H1 (cell line): ENCODE measurements around the gene TNFAIP2. TPM values are rescaled to one million over a fixed set of nuclear protein-coding genes. Genes with fewer than 3 reads are reported as not detected.

Source experiments
- ASH2L ChIP-seq: fragments of 200-600, 300-600 bp; sonication (generic); IDR thresholded peaks from one replicate; pipeline ENCODE4 v1.7.1; 2017; ENCODE audit warnings: low read length
- ATF3 ChIP-seq: IDR thresholded peaks from 2 replicates; pipeline ENCODE4 v1.6.1; 2011; ENCODE audit warnings: low read depth, mild to moderate bottlenecking, low read length; ENCODE audit not compliant: insufficient read depth
- NANOG ChIP-seq: IDR thresholded peaks from 2 replicates; pipeline ENCODE4 v1.6.1; 2011; ENCODE audit warnings: low read length, low read depth, mild to moderate bottlenecking, inconsistent platforms; ENCODE audit not compliant: insufficient read depth, poor library complexity, severe bottlenecking
- polyA plus RNA-seq, 7 experiments: library from polyadenylated mRNA; depleted of rRNA in 3 of 7; stranded (reverse) in 5 of 7; unstranded in 2 of 7; fragments of >200 nt in 5 of 7; fragments of 200-250 nt in 2 of 7; gene quantifications; 1 replicate in 5 of 7; 2 replicates in 1 of 7; 4 replicates in 1 of 7; pipeline versions ENCODE4 v1.2.1 to v1.2.3, GENCODE V29; 2011 to 2013; ENCODE audit warnings: missing spikeins in 2 of 7, mixed read lengths in 2 of 7
- total RNA-seq: library from RNA; stranded (reverse); fragmentation: NEBNext Ultra II Directional; extraction: Animal tissue kit (Norgen Biotek cat#: 25700); gene quantifications from 2 replicates; pipeline ENCODE4 v1.2.1, GENCODE V29; 2021
- TF ChIP-seq, protein P1 (sequence below): IDR thresholded peaks from 2 replicates; pipeline ENCODE4 v1.6.1; 2011; ENCODE audit warnings: low read length, improper control_type of control experiment

Gene TNFAIP2
- total and polyA plus RNA-seq, 2 of the 8 experiments (the other 6 are each of a cell fraction or from before 2014, with no cell fraction given), result 28.3 to 34.5 TPM

GRCh38 chr14:103101963-103102688 lies 21.1 kb upstream of the TNFAIP2 start (continued):
- TF ChIP-seq ATF3, result no peak
- no peak for TF ChIP-seq NANOG
- TF ChIP-seq, protein P1, sequence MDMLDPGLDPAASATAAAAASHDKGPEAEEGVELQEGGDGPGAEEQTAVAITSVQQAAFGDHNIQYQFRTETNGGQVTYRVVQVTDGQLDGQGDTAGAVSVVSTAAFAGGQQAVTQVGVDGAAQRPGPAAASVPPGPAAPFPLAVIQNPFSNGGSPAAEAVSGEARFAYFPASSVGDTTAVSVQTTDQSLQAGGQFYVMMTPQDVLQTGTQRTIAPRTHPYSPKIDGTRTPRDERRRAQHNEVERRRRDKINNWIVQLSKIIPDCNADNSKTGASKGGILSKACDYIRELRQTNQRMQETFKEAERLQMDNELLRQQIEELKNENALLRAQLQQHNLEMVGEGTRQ, result no peak
- no peak for TF ChIP-seq ASH2L
